KMS-11 (cell line): Measurements from ENCODE around the gene CDH19.

Source experiments
- H2AFZ ChIP-seq: fragments of 200-600 bp; sonication (generic); 2 replicates; pipeline ENCODE4 v1.6.1; 2016; ENCODE audit warnings: antibody characterized with exemption, mixed run types, low read depth
- H3K27ac ChIP-seq: fragments of 200-600 bp; sonication (generic); 2 replicates; pipeline ENCODE4 v1.6.1; 2016; ENCODE audit warnings: mild to moderate bottlenecking, mixed run types
- H3K27me3 ChIP-seq: fragments of 200-600 bp; sonication (generic); 2 replicates; pipeline ENCODE4 v1.6.1; 2017; ENCODE audit warnings: mild to moderate bottlenecking, low read depth, mixed run types, moderate library complexity; ENCODE audit not compliant: insufficient read depth
- H3K36me3 ChIP-seq: fragments of 200-600 bp; sonication (generic); 2 replicates; pipeline ENCODE4 v1.6.1; 2017; ENCODE audit warnings: mild to moderate bottlenecking, mixed run types; ENCODE audit not compliant: insufficient read depth
- H3K4me1 ChIP-seq: fragments of 200-600 bp; sonication (generic); 2 replicates; pipeline ENCODE4 v1.6.1; 2016; ENCODE audit warnings: mild to moderate bottlenecking, low read depth, mixed run types; ENCODE audit not compliant: poor library complexity, severe bottlenecking
- H3K4me2 ChIP-seq: fragments of 200-600 bp; sonication (generic); 2 replicates; pipeline ENCODE4 v1.7.0; 2016; ENCODE audit warnings: mild to moderate bottlenecking, mixed run types
- H3K4me3 ChIP-seq: fragments of 200-600 bp; sonication (generic); IDR thresholded peaks from 2 replicates; pipeline ENCODE4 v1.6.1; 2017; ENCODE audit warnings: low read depth, low read length, mixed read lengths; ENCODE audit not compliant: insufficient read depth
- H3K79me2 ChIP-seq: fragments of 200-600 bp; sonication (generic); 2 replicates; pipeline ENCODE4 v1.6.1; 2016; ENCODE audit warnings: low read depth, mixed run types; ENCODE audit not compliant: insufficient read depth
- H3K9ac ChIP-seq: fragments of 200-600 bp; sonication (generic); 2 replicates; pipeline ENCODE4 v1.6.1; 2016; ENCODE audit warnings: mild to moderate bottlenecking, mixed run types
- H4K20me1 ChIP-seq: fragments of 200-600 bp; sonication (generic); 2 replicates; pipeline ENCODE4 v1.6.1; 2016; ENCODE audit warnings: mild to moderate bottlenecking, mixed run types; ENCODE audit not compliant: insufficient read depth
- TF ChIP-seq, protein P1 (sequence below): fragments of 200-600 bp; sonication (generic); conservative IDR thresholded peaks from 2 replicates; pipeline ENCODE4 v1.6.1; 2017; ENCODE audit warnings: low read depth, mild to moderate bottlenecking, antibody characterized with exemption, low read length, moderate library complexity, mixed read lengths

CDH19 gene

GRCh38 chr18:66511792-66512191, 92.1 kb downstream of the CDH19 start:
- H3K4me1 ChIP-seq, result peaks cover 6% of the 10 kb centered on the region
- no peak overlapping the region for H3K4me2 ChIP-seq
- H3K9ac ChIP-seq, result no peak overlapping the region
- H4K20me1 ChIP-seq, result no peaks in the 10 kb centered on the region
- H3K79me2 ChIP-seq, result no peaks in the 10 kb centered on the region
- no peak overlapping the region for H3K4me3 ChIP-seq
- no peaks in the 10 kb centered on the region for H3K27me3 ChIP-seq
- H3K27ac ChIP-seq, result no peak overlapping the region
- no peak overlapping the region for H2AFZ ChIP-seq
- no peaks in the 10 kb centered on the region for H3K36me3 ChIP-seq
- TF ChIP-seq, protein P1, sequence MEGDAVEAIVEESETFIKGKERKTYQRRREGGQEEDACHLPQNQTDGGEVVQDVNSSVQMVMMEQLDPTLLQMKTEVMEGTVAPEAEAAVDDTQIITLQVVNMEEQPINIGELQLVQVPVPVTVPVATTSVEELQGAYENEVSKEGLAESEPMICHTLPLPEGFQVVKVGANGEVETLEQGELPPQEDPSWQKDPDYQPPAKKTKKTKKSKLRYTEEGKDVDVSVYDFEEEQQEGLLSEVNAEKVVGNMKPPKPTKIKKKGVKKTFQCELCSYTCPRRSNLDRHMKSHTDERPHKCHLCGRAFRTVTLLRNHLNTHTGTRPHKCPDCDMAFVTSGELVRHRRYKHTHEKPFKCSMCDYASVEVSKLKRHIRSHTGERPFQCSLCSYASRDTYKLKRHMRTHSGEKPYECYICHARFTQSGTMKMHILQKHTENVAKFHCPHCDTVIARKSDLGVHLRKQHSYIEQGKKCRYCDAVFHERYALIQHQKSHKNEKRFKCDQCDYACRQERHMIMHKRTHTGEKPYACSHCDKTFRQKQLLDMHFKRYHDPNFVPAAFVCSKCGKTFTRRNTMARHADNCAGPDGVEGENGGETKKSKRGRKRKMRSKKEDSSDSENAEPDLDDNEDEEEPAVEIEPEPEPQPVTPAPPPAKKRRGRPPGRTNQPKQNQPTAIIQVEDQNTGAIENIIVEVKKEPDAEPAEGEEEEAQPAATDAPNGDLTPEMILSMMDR, result no peak

DNA sequence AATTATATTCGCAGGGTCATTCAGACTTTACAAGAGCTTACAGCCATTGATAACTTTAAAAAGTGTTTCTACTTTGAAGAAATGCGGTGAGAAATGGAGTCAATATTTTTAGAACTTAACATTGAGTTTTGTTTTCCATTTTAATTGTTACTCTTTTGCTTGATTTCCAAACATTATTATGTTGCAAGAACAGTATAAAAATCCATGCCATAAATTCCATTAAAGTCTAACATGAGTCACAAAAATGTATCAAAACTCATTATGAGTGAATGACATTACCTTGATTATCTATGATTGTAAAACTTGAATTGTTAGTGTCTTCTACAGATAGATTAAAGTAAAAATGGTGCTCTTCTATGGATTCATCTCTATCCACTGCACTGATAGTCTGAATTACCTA, 92.6 kb downstream of the CDH19 start:
- H3K4me2 ChIP-seq, result no peak overlapping the region
- no peaks in the 10 kb centered on the region for H3K79me2 ChIP-seq
- H3K27ac ChIP-seq, result no peak overlapping the region
- H3K36me3 ChIP-seq, result no peaks in the 10 kb centered on the region
- no peak overlapping the region for H3K9ac ChIP-seq
- peaks cover 6% of the 10 kb centered on the region for H3K4me1 ChIP-seq
- TF ChIP-seq, protein P1, result no peak
- H3K27me3 ChIP-seq, result no peaks in the 10 kb centered on the region
- H4K20me1 ChIP-seq, result no peaks in the 10 kb centered on the region
- H3K4me3 ChIP-seq, result no peak overlapping the region
- no peak overlapping the region for H2AFZ ChIP-seq

- Histone ChIP-seq H3K4me2 (no peak overlapping the region), H3K27ac (no peak overlapping the region)
Measured at GRCh38 chr18:66510357-66511045, 93.4 kb downstream of the CDH19 start.

GRCh38 chr18:66508937-66509336, 95.0 kb downstream of the CDH19 start:
- Histone ChIP-seq H3K4me3 (no peak overlapping the region), H3K27ac (no peak overlapping the region), H3K4me1 (peaks cover 6% of the 10 kb centered on the region), H3K79me2 (no peaks in the 10 kb centered on the region), H3K27me3 (no peaks in the 10 kb centered on the region), H3K9ac (no peak overlapping the region), H3K36me3 (no peaks in the 10 kb centered on the region), H4K20me1 (no peaks in the 10 kb centered on the region), H3K4me2 (no peak overlapping the region), H2AFZ (no peak overlapping the region)
- TF ChIP-seq, protein P1, result no peak

More at GRCh38 chr18:66510357-66511045, 93.4 kb downstream of the CDH19 start:
- Histone ChIP-seq H3K79me2 (no peaks in the 10 kb centered on the region), H4K20me1 (no peaks in the 10 kb centered on the region), H3K9ac (no peak overlapping the region), H3K36me3 (no peaks in the 10 kb centered on the region), H3K4me1 (peaks cover 6% of the 10 kb centered on the region), H2AFZ (no peak overlapping the region), H3K27me3 (no peaks in the 10 kb centered on the region), H3K4me3 (no peak overlapping the region)
- TF ChIP-seq, protein P1, result no peak
